Raji (cell line): Measurements from ENCODE around the gene CNGA3.

ENCODE experiments used
- POLR2A ChIP-seq: IDR thresholded peaks from 2 replicates; pipeline ENCODE4 v1.6.1; 2011; ENCODE audit warnings: low read depth, low read length, control low read depth; ENCODE audit not compliant: insufficient read depth

The CNGA3 gene

GRCh38 chr2:98438190-98439133, 92.2 kb downstream of the CNGA3 start:
- no peak for TF ChIP-seq POLR2A

- TF ChIP-seq POLR2A = no peak
Observed at GRCh38 chr2:98441706-98442450, 95.6 kb downstream of the CNGA3 start.

GRCh38 chr2:98442488-98442887, 96.2 kb downstream of the CNGA3 start:
- no peak for TF ChIP-seq POLR2A

GRCh38 chr2:98444436-98445176, 98.3 kb downstream of the CNGA3 start, which contains the start of gene INPP4A:
INPP4A (plus strand) TSS chr2:98444858; CDS start chr2:98520049, 75,191 bp downstream.
- TF ChIP-seq POLR2A = peak; percentile 73

- TF ChIP-seq POLR2A = no peak
Observed at GRCh38 chr2:98445177-98445682, 99.0 kb downstream of the CNGA3 start.

GRCh38 chr2:98445683-98446581, 99.7 kb downstream of the CNGA3 start:
- no peak for TF ChIP-seq POLR2A

- TF ChIP-seq POLR2A = no peak
Observed at GRCh38 chr2:98446850-98447249, 100.6 kb downstream of the CNGA3 start.
